ENCODE data around the gene SPRED2.
"Not testable (repeated sequence)": the region's sequence is repeated elsewhere in the genome, so short reads cannot be mapped to it uniquely, and the experiment has no call there.

SPRED2 gene

GRCh38 chr2:65343386-65343785 lies 89.0 kb downstream of the SPRED2 start:
- no peak for DNase-seq (ENCODE audit: low spot score)

GRCh38 chr2:65340898-65341681 lies 91.3 kb downstream of the SPRED2 start:
- no peak for DNase-seq (ENCODE audit: low spot score)

- DNase-seq (ENCODE audit: low spot score) = no peak
Observed at GRCh38 chr2:65339648-65340047, 92.8 kb downstream of the SPRED2 start.

GRCh38 chr2:65338830-65339495 lies 93.4 kb downstream of the SPRED2 start:
- not testable (repeated sequence) for DNase-seq (ENCODE audit: low spot score)

GRCh38 chr2:65337915-65338314 lies 94.5 kb downstream of the SPRED2 start:
- not testable (repeated sequence) for DNase-seq (ENCODE audit: low spot score)

- no peak for DNase-seq (ENCODE audit: low spot score)
Observed at GRCh38 chr2:65334714-65335113, 97.7 kb downstream of the SPRED2 start.

GRCh38 chr2:65331336-65332025 lies 100.9 kb downstream of the SPRED2 start:
- no peak for DNase-seq (ENCODE audit: low spot score)

GRCh38 chr2:65329525-65329924 lies 102.9 kb downstream of the SPRED2 start:
- DNase-seq (ENCODE audit: low spot score) = no peak

- DNase-seq (ENCODE audit: low spot score) = no peak
Observed at GRCh38 chr2:65326276-65326675, 106.1 kb downstream of the SPRED2 start.

- no peak for DNase-seq (ENCODE audit: low spot score)
Observed at GRCh38 chr2:65325066-65325465, 107.3 kb downstream of the SPRED2 start.

GRCh38 chr2:65320946-65321345 lies 111.5 kb downstream of the SPRED2 start:
- DNase-seq (ENCODE audit: low spot score) = no peak

- DNase-seq (ENCODE audit: low spot score) = peak; percentile 91
Observed at GRCh38 chr2:65320042-65320725, 112.2 kb downstream of the SPRED2 start.

- DNase-seq (ENCODE audit: low spot score) = no peak
Observed at GRCh38 chr2:65319674-65320041, 112.7 kb downstream of the SPRED2 start.

GRCh38 chr2:65319072-65319673 lies 113.2 kb downstream of the SPRED2 start:
- DNase-seq (ENCODE audit: low spot score) = no peak

GRCh38 chr2:65317841-65318240 lies 114.6 kb downstream of the SPRED2 start:
- DNase-seq (ENCODE audit: low spot score) = no peak

GRCh38 chr2:65317351-65317750 lies 115.0 kb downstream of the SPRED2 start:
- not testable (repeated sequence) for DNase-seq (ENCODE audit: low spot score)

GRCh38 chr2:65316072-65316471 lies 116.3 kb downstream of the SPRED2 start:
- DNase-seq (ENCODE audit: low spot score) = no peak

GRCh38 chr2:65314801-65315441 lies 117.5 kb downstream of the SPRED2 start:
- no peak for DNase-seq (ENCODE audit: low spot score)

GRCh38 chr2:65313954-65314256 lies 118.5 kb downstream of the SPRED2 start:
- no peak for DNase-seq (ENCODE audit: low spot score)

GRCh38 chr2:65313126-65313953 lies 119.1 kb downstream of the SPRED2 start:
- no peak for DNase-seq (ENCODE audit: low spot score)

GRCh38 chr2:65311596-65311995 lies 120.8 kb downstream of the SPRED2 start:
- DNase-seq (ENCODE audit: low spot score) = no peak
